Neuronal stem cell (in vitro differentiated cells): ENCODE measurements around the gene SLC2A9.
"Not testable (repeated sequence)": the region's sequence is repeated elsewhere in the genome, so short reads cannot be mapped to it uniquely, and the experiment has no call there.

Experiments used
- DNase-seq: peaks from one replicate; pipeline ENCODE4 v3.0.0-alpha.2; 2013; ENCODE audit warnings: low spot score
- H2AFZ ChIP-seq: one replicate; pipeline ENCODE4 v1.6.1; 2013; ENCODE audit warnings: mild to moderate bottlenecking, low read length, inconsistent platforms
- H2AK5ac ChIP-seq: 2 replicates; pipeline ENCODE4 v1.6.1; 2013; ENCODE audit warnings: low read depth, mild to moderate bottlenecking, inconsistent platforms, low read length, moderate library complexity, mixed read lengths
- H2BK120ac ChIP-seq: 2 replicates; pipeline ENCODE4 v1.6.1; 2013; ENCODE audit warnings: low read depth, mild to moderate bottlenecking, inconsistent platforms, low read length, moderate library complexity, mixed read lengths
- H2BK12ac ChIP-seq: one replicate; pipeline ENCODE4 v1.6.1; 2013; ENCODE audit warnings: low read length, inconsistent platforms
- H2BK15ac ChIP-seq: 2 replicates; pipeline ENCODE4 v1.6.1; 2013; ENCODE audit warnings: mild to moderate bottlenecking, low read length, inconsistent platforms, mixed read lengths
- H2BK5ac ChIP-seq: one replicate; pipeline ENCODE4 v1.6.1; 2013; ENCODE audit warnings: inconsistent platforms, mild to moderate bottlenecking, low read length, moderate library complexity
- H3K14ac ChIP-seq: one replicate; pipeline ENCODE4 v1.6.1; 2013; ENCODE audit warnings: low read length, inconsistent platforms
- H3K18ac ChIP-seq: 2 replicates; pipeline ENCODE4 v1.6.1; 2013; ENCODE audit warnings: low read length, inconsistent platforms
- H3K23ac ChIP-seq: 2 replicates; pipeline ENCODE4 v1.6.1; 2013; ENCODE audit warnings: low read depth, mild to moderate bottlenecking, mixed read lengths, low read length, inconsistent platforms; ENCODE audit not compliant: poor library complexity
- H3K27ac ChIP-seq: replicated peaks from 3 replicates; pipeline ENCODE4 v1.5.1; 2013; ENCODE audit warnings: low read length, inconsistent platforms
- H3K27me3 ChIP-seq, 3 experiments: 2 replicates each; pipeline ENCODE4 v1.6.1; 2013; ENCODE audit warnings: low read length in 3 of 3, mild to moderate bottlenecking in 2 of 3, inconsistent platforms in 1 of 3, low read depth in 1 of 3, mixed read lengths in 1 of 3, moderate library complexity in 1 of 3; ENCODE audit not compliant: control insufficient read depth in 3 of 3, insufficient read depth in 3 of 3
- H3K36me3 ChIP-seq, 2 donors: replicated peaks in 1 of 2; 2 replicates each; pipeline ENCODE4 v1.6.1; 2013; ENCODE audit warnings: low read length in 2 of 2; ENCODE audit not compliant: control insufficient read depth in 2 of 2, insufficient read depth in 2 of 2
- H3K4ac ChIP-seq: 2 replicates; pipeline ENCODE4 v1.6.1; 2013; ENCODE audit warnings: inconsistent platforms, mild to moderate bottlenecking, low read length, moderate library complexity
- H3K4me1 ChIP-seq, 2 donors: 1 replicate in 1 of 2; 2 replicates in 1 of 2; pipeline ENCODE4 v1.6.1; 2013; ENCODE audit warnings: low read length in 2 of 2, low read depth in 1 of 2; ENCODE audit not compliant: control insufficient read depth in 2 of 2, insufficient read depth in 1 of 2
- H3K4me2 ChIP-seq: one replicate; pipeline ENCODE4 v1.6.1; 2013; ENCODE audit warnings: mild to moderate bottlenecking, low read length, inconsistent platforms; ENCODE audit not compliant: insufficient read depth, poor library complexity, severe bottlenecking
- H3K4me3 ChIP-seq, 2 donors: 2 replicates each; pipeline ENCODE4 v1.5.1; 2013; ENCODE audit warnings: low read length in 2 of 2, mild to moderate bottlenecking in 2 of 2, inconsistent platforms in 1 of 2, moderate library complexity in 1 of 2
- H3K79me1 ChIP-seq: one replicate; pipeline ENCODE4 v1.6.1; 2013; ENCODE audit warnings: low read depth, mild to moderate bottlenecking, inconsistent platforms, low read length, moderate library complexity
- H3K9ac ChIP-seq: one replicate; pipeline ENCODE4 v1.6.1; 2013; ENCODE audit warnings: mild to moderate bottlenecking, low read depth, low read length, inconsistent platforms; ENCODE audit not compliant: poor library complexity
- H3K9me3 ChIP-seq, 2 donors: replicated peaks in 1 of 2; 2 replicates each; pipeline versions ENCODE3 to v1.6.1; 2013; ENCODE audit warnings: low read length in 2 of 2, mild to moderate bottlenecking in 2 of 2, inconsistent platforms in 1 of 2, low read depth in 1 of 2, mixed read lengths in 1 of 2, moderate library complexity in 1 of 2; ENCODE audit not compliant: control insufficient read depth in 2 of 2, insufficient read depth in 1 of 2
- H4K8ac ChIP-seq: one replicate; pipeline ENCODE4 v1.6.1; 2013; ENCODE audit warnings: low read depth, mild to moderate bottlenecking, inconsistent platforms, low read length, moderate library complexity
- H4K91ac ChIP-seq: one replicate; pipeline ENCODE4 v1.6.1; 2013; ENCODE audit warnings: low read length, low read depth, mild to moderate bottlenecking, inconsistent platforms; ENCODE audit not compliant: poor library complexity
- WGBS, 2 donors: extraction: QIAGEN DNeasy Blood & Tissue Kit; methylation state at CpG; one replicate each; pipeline ENCODE4 v1.1.7; 2013; ENCODE audit warnings: missing lambda C conversion rate in 2 of 2, mixed read lengths in 1 of 2; ENCODE audit not compliant: insufficient read length in 2 of 2, insufficient replicate concordance in 1 of 2; ENCODE audit errors: extremely low coverage in 2 of 2; 5-methylcytosine and 5-hydroxymethylcytosine counted together

Gene SLC2A9

DNA sequence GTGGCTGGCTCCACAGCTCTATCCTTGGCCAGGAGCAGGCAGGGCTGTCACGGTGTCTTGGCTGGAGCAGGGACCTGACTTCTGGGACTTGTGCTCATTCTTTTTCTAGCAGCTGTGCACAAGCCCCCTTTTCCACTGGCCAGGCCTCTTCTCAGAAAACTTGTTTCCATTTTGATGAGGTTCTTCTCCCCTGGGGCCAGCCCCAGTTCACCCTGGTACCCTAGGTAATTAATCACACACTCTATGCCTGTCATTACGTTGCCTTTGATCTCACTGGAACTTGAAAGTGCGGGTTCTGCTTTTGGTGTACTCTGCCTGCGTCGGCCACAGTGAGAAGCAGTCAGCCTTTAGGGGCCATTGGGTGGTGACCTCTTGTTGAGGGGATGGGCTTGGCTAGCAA lies 213.2 kb downstream of the SLC2A9 start:
- Histone ChIP-seq H3K4me1 (peaks cover 0 to 4% of the 10 kb centered on the region in 2 donors), H2BK120ac (no peak overlapping the region), H2BK15ac (no peak overlapping the region), H3K9ac (no peak overlapping the region), H3K14ac (no peak overlapping the region), H3K18ac (no peak overlapping the region), H3K4ac (no peak overlapping the region), H3K27ac (no peak overlapping the region), H3K27me3 (no peaks in the 10 kb centered on the region), H3K36me3 (no peaks in the 10 kb centered on the region), H3K9me3 (no peaks in the 10 kb centered on the region), H3K4me2 (no peak overlapping the region), H2BK5ac (no peak overlapping the region), H2AK5ac (no peak overlapping the region), H2AFZ (no peak overlapping the region), H3K4me3 (no peak overlapping the region), H2BK12ac (no peak overlapping the region), H4K91ac (no peak overlapping the region), H3K79me1 (no peaks in the 10 kb centered on the region), H3K23ac (no peak overlapping the region), H4K8ac (no peak overlapping the region)
- WGBS, 2 donors: no CpG with 5 or more reads among the region's 5 CpGs
- DNase-seq: no peak

DNA sequence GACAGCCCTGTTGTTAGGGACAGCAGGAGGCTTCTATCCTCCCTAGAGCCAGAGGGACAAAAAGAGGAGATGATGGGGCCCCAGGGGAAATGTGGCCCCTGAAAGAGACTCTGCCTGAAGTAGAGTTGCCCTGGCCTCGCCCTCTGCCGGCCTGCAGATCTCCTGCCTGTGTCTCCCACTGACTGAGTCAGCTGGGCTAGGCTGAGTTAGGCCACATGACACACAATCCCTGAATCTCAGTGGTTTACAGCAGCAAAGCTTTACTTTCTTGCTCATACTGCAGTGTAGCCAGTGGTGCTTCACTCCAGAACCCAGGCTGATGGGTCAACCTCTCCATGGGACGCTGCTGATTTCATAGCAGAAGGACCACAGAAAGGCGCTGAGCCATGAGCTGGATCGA lies 216.4 kb downstream of the SLC2A9 start:
- no peak overlapping the region for H2BK5ac ChIP-seq
- H3K4me1 ChIP-seq: peaks cover 0 to 4% of the 10 kb centered on the region in 2 donors
- H3K36me3 ChIP-seq: no peaks in the 10 kb centered on the region
- H2AFZ ChIP-seq: no peak overlapping the region
- no peak for DNase-seq
- H4K8ac ChIP-seq: no peak overlapping the region
- no peak overlapping the region for H3K9ac ChIP-seq
- WGBS, 2 donors: no CpG with 5 or more reads among the region's 5 CpGs
- no peaks in the 10 kb centered on the region for H3K79me1 ChIP-seq
- H3K4ac ChIP-seq: no peak overlapping the region
- H2BK15ac ChIP-seq: no peak overlapping the region
- H3K18ac ChIP-seq: no peak overlapping the region
- H3K27ac ChIP-seq: no peak overlapping the region
- H2AK5ac ChIP-seq: no peak overlapping the region
- no peak overlapping the region for H2BK12ac ChIP-seq
- H3K27me3 ChIP-seq: no peaks in the 10 kb centered on the region
- no peak overlapping the region for H3K14ac ChIP-seq
- H3K4me2 ChIP-seq: no peak overlapping the region
- no peak overlapping the region for H4K91ac ChIP-seq
- H3K9me3 ChIP-seq: no peaks in the 10 kb centered on the region
- H2BK120ac ChIP-seq: no peak overlapping the region
- no peak overlapping the region for H3K23ac ChIP-seq
- H3K4me3 ChIP-seq: no peak overlapping the region

DNA sequence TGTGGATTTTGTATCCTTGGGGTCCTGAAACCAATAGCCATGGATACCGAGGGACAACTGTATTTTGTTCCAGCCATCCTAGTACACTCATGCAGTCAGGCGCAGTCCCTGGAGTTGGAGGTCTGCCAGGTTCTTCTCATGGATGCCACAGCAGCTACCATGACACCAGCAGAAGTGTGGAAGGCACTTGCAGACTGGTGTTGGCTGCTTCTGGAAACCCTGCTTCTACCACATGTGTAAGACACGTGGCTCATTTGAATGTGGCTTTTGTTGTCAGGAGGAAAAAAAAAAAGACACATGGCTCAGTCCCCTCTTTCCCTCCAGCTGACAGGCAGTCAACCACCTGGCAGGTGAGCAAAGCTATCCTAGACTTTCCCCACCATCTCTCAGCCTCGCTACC lies 220.4 kb downstream of the SLC2A9 start:
- no CpG with 5 or more reads among the region's 4 CpGs for WGBS, 2 donors
- Histone ChIP-seq H3K18ac (no peak overlapping the region), H2BK12ac (no peak overlapping the region), H3K4me1 (peaks cover 0 to 4% of the 10 kb centered on the region in 2 donors), H3K27ac (no peak overlapping the region), H2BK5ac (no peak overlapping the region), H3K23ac (no peak overlapping the region), H2BK120ac (no peak overlapping the region), H2BK15ac (no peak overlapping the region), H2AK5ac (no peak overlapping the region), H4K8ac (no peak overlapping the region), H4K91ac (no peak overlapping the region), H3K79me1 (no peaks in the 10 kb centered on the region), H2AFZ (no peak overlapping the region), H3K36me3 (no peaks in the 10 kb centered on the region), H3K4ac (no peak overlapping the region), H3K9ac (no peak overlapping the region), H3K27me3 (no peaks in the 10 kb centered on the region), H3K4me2 (no peak overlapping the region), H3K14ac (no peak overlapping the region), H3K9me3 (no peaks in the 10 kb centered on the region), H3K4me3 (no peak overlapping the region)
- DNase-seq: no peak

DNA sequence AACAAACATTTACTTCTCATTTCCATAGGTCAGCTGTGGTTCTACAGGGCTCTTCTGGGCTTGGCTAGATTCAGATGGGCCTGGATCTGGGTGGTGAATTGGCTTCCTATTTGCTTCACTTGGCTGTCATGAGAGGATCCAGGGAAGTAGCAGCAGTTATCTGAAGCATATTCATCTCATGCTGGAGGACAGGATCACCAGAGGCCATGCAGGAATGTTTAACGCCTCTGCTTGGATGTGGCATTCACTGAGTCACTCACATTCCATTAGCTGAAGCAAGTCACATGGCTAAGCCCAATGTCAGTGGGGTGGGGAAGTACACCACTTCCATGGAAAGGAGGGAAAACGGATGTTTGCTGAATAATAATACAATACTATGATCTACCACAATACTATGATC lies 224.7 kb downstream of the SLC2A9 start:
- H3K79me1 ChIP-seq, H2AK5ac ChIP-seq, H3K36me3 ChIP-seq, H3K4me2 ChIP-seq, H2AFZ ChIP-seq, H3K18ac ChIP-seq, H2BK5ac ChIP-seq, H3K9ac ChIP-seq, H3K27me3 ChIP-seq, DNase-seq, H3K27ac ChIP-seq, H2BK120ac ChIP-seq, H3K4ac ChIP-seq, H3K14ac ChIP-seq, H3K23ac ChIP-seq, H3K4me1 ChIP-seq, H2BK12ac ChIP-seq, H2BK15ac ChIP-seq, H4K91ac ChIP-seq, H3K4me3 ChIP-seq, H4K8ac ChIP-seq, H3K9me3 ChIP-seq: not testable (repeated sequence)
- no CpG with 5 or more reads among the region's 2 CpGs for WGBS, 2 donors
